ENCODE measurements around the gene PHLDA3.

PHLDA3 gene

DNA sequence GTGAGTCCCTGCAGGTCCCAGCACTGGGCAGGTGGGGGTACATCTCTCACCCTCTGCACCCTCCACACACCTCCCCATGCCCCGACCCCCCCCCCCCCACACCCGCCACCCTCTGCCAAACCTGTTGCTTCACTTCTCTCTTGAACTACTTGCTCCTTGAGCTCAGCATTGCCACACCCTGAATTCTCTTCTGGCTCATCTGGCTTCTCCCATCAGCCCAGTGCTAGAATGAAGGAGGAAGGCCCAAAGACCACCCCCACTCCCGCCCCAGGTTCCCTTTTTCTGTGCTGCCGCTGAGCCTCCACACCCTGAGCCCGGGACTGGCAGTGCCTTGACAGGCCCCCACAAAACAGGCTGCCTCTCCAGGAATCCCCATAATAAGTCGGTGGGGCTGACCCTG lies 41.0 kb downstream of the PHLDA3 start:
- DNase-seq, result no peak

DNA sequence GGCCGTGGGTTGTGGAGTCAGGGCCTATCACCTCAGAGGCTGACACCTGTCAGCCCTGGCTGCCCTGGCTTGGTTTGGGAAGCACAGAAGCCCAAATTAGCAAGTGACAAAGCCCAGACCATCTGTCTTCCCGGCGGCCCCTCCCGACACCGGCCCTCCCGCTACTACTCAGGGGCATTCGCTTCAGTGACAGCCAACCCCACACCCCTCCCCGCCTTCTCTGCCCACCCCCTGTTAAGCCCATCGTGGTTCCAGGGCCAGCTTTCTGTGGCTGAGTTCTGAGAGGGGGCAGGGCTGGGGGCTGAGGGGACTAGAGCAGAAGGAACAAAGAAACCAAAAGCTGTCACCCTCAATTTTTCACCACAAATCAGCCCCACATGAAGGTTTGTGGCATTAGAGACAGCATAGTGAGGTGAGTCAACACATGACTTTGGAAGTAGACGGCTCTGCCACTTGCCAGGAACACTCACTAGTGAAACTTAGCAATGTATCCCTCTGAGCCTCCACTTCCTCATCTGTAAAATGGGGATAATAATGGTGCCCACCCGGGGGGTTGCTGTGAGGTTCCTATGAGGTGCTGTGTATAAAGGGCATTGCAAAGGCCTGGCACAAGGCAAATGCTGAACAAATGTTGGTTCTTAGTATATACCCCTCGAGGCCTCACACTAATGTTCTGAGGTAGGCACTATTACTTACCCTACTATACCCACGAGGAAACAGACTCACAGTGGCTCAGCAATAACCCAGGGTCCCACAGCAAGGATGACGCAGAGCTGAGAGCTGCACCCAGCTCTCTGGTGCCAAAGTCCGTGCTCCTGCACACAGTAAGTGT lies 42.3 kb downstream of the PHLDA3 start:
- DNase-seq, result no peak

DNA sequence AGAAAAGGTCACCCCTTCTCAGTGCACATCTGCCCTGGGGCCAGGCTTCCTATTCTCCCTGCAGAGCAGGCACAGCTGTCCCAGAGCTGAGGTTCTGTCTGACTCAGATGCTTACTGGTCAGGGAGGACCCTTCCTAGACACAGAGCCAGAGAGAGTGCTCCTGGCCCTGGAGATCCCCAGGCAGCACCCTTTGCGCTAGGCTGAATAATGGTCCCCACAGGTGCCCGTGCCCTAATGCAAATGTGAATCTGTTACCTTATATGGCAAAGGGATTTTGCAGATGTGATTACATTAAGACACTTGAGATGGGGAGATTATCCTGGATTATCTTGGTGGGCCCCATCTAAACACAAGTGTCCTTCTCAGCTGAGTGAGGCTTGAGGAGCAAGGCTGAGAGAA lies 44.8 kb downstream of the PHLDA3 start:
- no peak for DNase-seq

DNA sequence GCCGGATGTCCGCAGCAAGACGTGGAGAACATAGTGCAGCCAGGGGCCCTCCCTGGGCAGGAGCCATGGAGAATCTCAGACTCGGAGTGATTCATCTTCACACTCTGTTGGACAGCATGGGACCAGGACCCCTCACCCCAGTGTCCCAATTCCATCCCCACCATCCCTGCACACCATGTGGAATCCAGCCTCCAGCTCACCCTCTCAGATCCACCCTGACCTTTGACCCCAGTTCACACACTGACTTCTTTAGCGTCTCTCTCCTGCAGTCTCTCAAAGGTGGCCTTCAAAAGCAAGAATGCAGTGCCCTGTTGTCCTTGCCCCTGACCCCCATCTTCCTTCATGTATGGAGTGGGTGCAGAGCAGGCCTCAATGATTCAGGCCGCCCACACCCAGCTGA lies 45.3 kb downstream of the PHLDA3 start:
- DNase-seq, result no peak

DNA sequence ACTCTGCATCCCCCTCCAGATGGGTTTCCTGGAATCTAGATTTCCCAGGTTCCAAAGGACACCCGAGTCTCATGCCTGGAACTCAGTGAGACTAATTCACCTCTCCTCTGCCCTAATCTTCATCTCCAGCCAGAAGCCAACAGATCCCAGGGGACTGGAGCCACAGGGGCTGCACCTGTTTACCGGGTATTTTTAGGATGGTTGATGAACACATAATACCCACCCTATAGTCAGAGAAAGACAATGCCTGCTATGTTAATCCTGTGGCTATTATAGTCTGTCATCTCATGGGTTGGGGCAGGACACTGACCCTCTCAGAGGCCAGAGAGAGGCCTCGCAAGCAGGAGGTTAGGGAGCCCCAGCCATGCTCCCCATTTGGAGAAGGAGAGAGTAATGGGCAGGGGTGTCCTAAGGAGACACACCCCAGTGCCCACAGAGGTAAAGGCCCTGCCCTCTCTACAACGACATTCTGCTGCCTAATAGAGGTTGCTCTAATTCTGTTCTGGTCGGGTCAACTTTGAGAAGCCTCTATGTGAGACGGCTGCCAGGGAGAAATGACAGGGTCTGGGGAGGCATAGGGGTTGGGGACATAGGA lies 46.5 kb downstream of the PHLDA3 start:
- DNase-seq, result no peak

DNA sequence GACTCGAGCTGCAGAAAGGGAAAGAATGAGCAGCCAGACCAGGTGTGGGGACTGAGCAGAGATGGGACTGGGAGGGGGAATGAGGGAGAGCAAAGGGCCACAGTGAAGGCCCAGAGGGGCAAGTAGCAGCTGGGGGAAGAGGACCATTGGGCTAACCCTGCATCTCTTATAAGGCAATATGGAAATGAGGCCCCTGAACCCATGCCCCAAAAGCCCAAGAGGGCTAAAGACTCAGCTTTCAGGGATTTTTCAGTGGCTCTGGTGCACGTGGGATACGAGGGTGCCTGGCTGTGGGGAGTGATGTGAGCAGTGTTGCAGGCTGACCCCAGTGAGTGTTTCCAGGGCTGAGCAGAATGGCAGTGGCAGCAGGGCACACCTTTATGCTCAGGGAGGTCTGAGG lies 47.0 kb downstream of the PHLDA3 start:
- no peak for DNase-seq

DNA sequence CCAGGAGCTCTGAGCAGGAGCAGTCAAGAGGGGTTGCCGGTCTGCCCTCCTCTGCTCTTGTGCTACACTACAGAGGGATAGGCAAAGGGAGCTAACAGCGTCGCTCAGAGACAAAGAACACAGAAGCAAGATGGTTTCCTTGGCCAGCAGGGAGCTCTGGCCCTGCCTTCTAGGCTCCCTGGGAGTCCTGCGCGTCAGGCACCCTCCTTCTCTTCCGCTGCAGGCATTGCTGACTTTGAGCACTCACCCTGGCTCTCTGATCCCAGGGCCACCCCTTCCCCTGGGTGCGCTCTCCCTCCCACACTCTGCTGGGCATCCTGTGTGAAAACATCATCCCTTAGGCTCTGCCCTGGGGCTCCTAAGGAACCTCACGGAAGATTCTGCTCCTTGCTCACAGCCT lies 47.9 kb downstream of the PHLDA3 start:
- no peak for DNase-seq

DNA sequence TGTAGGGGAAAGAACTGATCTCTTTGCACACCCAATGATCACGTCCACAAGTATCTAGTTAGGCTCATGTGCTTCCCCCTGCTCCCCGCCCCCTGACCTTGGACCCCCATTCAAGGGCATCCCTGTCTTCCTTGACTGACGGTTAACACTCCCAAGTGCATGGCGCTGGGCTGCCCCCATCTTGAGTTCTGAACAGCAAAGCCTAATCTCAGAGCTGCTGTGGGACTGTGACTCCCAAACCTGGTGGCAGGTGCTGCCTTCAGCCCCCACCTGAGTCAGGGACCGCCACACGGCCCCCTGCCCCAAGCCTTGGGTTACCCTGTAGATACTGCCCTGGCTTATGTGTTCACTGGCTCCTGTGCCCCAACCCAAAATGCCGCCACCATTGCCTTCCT lies 48.4 kb downstream of the PHLDA3 start:
- DNase-seq, result no peak

DNA sequence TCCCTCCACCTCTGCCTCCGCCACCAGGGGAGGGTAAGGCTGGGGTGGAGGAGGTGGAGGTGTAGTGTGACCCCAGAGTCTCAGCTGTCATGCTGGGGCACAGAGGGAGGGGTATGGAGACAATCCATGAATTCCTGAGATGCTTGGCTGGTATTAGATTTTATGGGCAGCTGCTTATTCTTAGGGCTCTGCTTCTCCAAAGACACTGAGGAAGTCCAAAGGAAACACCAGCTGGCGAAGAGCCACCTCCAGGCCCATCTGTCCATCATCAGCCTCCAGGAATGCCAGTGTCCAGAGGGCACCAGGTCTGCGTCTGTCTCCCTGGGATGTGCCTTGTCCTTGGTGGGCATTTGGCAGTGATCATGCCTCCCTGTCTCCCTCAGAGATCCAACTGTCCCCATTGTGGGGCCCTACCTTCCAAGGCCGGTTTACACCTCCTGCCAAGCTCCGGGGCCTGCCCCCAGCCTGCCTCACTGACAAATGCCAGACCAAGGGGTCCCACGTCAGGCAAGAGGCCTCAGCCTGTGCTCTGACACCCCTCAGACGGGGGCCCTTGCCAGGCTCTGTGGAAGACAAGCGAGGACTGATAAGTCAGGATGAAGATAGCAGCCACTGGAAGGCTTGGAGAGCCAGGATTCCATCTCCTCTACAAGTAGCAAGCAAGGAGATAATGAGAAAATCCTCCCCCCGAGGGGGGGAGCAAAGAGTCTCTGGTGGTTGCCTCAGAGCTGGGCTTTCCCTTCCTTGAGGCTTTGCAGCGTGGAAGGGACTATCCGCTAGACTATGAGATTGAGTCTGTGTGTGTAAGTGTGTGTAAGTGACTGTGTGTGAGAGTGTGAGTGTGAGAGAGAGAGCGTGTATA lies 49.0 kb downstream of the PHLDA3 start:
- no peak for DNase-seq

DNA sequence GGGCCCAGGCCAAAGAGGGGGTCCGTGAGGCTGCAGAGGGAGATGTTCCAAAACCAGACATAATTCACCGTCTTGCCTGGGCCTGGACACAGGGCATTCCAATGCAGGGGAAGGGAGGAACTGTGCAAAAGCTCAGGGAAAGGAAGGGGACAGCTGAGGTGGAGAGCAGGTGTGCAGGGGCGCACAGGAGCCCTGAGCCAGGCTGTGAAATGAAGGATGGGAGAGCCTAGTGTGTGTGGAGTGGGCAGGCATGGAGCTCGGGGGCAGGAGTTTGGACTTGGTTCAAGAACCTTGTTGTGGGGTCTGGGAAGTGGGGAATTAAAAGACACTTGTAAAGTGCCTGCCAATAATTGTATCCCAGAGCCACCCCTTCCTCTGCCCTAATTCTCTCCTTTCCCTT lies 49.7 kb downstream of the PHLDA3 start:
- no peak for DNase-seq

DNA sequence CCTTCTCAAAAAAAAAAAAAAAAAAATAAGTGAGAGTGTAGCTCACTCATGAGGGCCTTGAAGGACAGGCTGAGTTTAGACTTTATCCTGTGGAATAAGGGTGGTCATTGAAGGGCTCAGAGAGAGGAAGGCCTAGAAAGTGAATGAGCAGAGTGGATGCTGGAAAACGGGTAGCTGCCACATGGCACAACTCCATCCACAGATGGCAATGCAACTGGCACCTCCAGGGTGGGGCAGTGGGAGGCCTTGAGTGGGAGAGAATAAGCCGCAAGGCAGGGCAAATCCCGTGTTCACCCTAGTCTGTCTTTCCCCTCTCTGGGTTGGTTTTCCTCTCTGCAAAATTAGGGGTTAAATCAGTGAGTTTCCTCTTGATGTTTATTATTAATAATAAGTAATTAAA lies 50.5 kb downstream of the PHLDA3 start:
- DNase-seq, result no peak

Measured in SW 1271 (cell line).